CD4-positive, alpha-beta T cell (primary cell): ENCODE results near the gene OLAH. TPM values are rescaled to one million over a fixed set of nuclear protein-coding genes. Genes with fewer than 3 reads are reported as not detected.

Experiments
- ATAC-seq: fragments of 200-7000 bp; cut with Tn5 transposase; one replicate; pipeline ENCODE4 v1.10.0; 2022; ENCODE audit warnings: mild to moderate bottlenecking; ENCODE audit not compliant: poor library complexity
- CTCF ChIA-PET: fragments of 350-600 bp; sonication (Branson Sonifier 250); formaldehyde crosslinking; loops from one replicate; lab custom pipeline; 2021; ENCODE audit warnings: antibody characterized with exemption, inconsistent platforms; lab: Charles Lee
- POLR2A ChIA-PET: fragments of 350-600 bp; sonication (Branson Sonifier 250); formaldehyde crosslinking; loops from one replicate; lab custom pipeline; 2021; ENCODE audit warnings: antibody characterized with exemption, inconsistent platforms; lab: Charles Lee
- DNase-seq, 14 experiments: peaks; one replicate each; pipeline ENCODE4 v3.0.0-alpha.2; 2013 to 2020; ENCODE audit warnings: mixed read lengths in 2 of 14
- H3K27ac ChIP-seq, 2 donors: one replicate each; pipeline versions ENCODE4 v1.5.1 to v1.7.0; 2013; ENCODE audit warnings: low read length in 2 of 2, low read depth in 1 of 2, mild to moderate bottlenecking in 1 of 2
- H3K27me3 ChIP-seq, 2 experiments: 1 replicate in 1 of 2; 2 replicates in 1 of 2; pipeline versions ENCODE4 v1.6.1 to v1.7.0; 2013; ENCODE audit warnings: low read length in 2 of 2, control low read depth in 1 of 2, mild to moderate bottlenecking in 1 of 2, moderate library complexity in 1 of 2; ENCODE audit not compliant: insufficient read depth in 2 of 2, control insufficient read depth in 1 of 2
- H3K36me3 ChIP-seq: one replicate; pipeline ENCODE4 v1.6.1; 2013; ENCODE audit warnings: low read length, control low read depth; ENCODE audit not compliant: insufficient read depth
- H3K4me1 ChIP-seq: one replicate; pipeline ENCODE4 v1.6.1; 2013; ENCODE audit warnings: low read length, control low read depth; ENCODE audit not compliant: insufficient read depth
- H3K4me3 ChIP-seq: one replicate; pipeline ENCODE4 v1.5.1; 2013; ENCODE audit warnings: mild to moderate bottlenecking, low read length, moderate library complexity
- H3K9me3 ChIP-seq, 2 experiments: 1 replicate in 1 of 2; 2 replicates in 1 of 2; pipeline versions ENCODE4 v1.6.1 to v1.7.0; 2013; ENCODE audit warnings: low read length in 2 of 2, mild to moderate bottlenecking in 2 of 2, control low read depth in 1 of 2, moderate library complexity in 1 of 2; ENCODE audit not compliant: control insufficient read depth in 1 of 2, insufficient read depth in 1 of 2
- H3K27ac Mint-ChIP-seq: one replicate; pipeline ENCODE4 v1.8.0; 2020; ENCODE audit warnings: mixed read lengths
- H3K27me3 Mint-ChIP-seq: one replicate; pipeline ENCODE4 v1.8.0; 2021; ENCODE audit warnings: mixed read lengths
- H3K36me3 Mint-ChIP-seq: one replicate; pipeline ENCODE4 v1.8.0; 2021; ENCODE audit warnings: low read depth, mixed read lengths
- H3K4me1 Mint-ChIP-seq: one replicate; pipeline ENCODE4 v1.8.0; 2021; ENCODE audit warnings: low read depth, mixed read lengths
- H3K4me3 Mint-ChIP-seq: one replicate; pipeline ENCODE4 v1.8.0; 2020; ENCODE audit warnings: mild to moderate bottlenecking, mixed read lengths
- H3K9me3 Mint-ChIP-seq: one replicate; pipeline ENCODE4 v1.8.0; 2020; ENCODE audit warnings: mixed read lengths
- intact Hi-C, 2 experiments: fragments of 100-400 bp; cut with DNase I in 1 of 2; cut with micrococcal nuclease in 1 of 2; formaldehyde crosslinking; loops; one replicate each; pipeline versions ENCODE4 v1.15.1 to v1.9.0; 2023 to 2025; cut with DNase I, micrococcal nuclease
- total RNA-seq, 174 experiments: library from RNA in 2 of 174; stranded (reverse) in 2 of 174; gene quantifications; one replicate each; pipeline ENCODE4 v1.2.3 and lab custom pipeline; 2021 to 2026
- TF ChIP-seq, protein P1 (sequence below): fragments of 200-600 bp; IDR thresholded peaks from one replicate; pipeline ENCODE4 v1.8.0; 2022; ENCODE audit warnings: antibody characterized with exemption, mild to moderate bottlenecking

OLAH gene
- total RNA-seq, 2 experiments from 2014 or later, result 0.22 to 0.34 TPM

DNA sequence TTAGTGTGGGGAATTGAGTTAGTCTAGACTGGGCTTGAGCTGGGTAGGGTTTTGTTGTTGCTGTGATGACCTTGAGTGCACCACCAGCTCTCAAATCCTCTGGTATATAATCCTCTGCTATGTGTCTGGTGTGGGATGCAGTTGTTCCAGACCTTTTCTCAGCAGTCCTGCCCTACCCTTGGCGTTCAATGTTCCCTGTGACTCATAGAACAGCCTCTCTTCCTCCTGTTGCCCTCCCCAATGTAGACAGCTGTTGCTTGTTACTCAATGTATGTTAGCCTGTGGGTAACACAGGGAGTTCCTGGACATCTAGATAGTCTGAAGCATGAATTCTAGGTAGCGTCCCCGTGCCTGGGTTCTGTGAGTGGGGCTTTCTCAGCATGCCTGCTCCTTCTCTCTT, 25.1 kb downstream of the OLAH start:
- intact Hi-C loops, result no loop called here
- no peak overlapping the region for H3K4me3 Mint-ChIP-seq
- no peak for DNase-seq
- POLR2A ChIA-PET, result no interaction called here
- peaks cover 3% of the 10 kb centered on the region for H3K9me3 Mint-ChIP-seq
- H3K27ac Mint-ChIP-seq, result no peak overlapping the region
- TF ChIP-seq, protein P1, sequence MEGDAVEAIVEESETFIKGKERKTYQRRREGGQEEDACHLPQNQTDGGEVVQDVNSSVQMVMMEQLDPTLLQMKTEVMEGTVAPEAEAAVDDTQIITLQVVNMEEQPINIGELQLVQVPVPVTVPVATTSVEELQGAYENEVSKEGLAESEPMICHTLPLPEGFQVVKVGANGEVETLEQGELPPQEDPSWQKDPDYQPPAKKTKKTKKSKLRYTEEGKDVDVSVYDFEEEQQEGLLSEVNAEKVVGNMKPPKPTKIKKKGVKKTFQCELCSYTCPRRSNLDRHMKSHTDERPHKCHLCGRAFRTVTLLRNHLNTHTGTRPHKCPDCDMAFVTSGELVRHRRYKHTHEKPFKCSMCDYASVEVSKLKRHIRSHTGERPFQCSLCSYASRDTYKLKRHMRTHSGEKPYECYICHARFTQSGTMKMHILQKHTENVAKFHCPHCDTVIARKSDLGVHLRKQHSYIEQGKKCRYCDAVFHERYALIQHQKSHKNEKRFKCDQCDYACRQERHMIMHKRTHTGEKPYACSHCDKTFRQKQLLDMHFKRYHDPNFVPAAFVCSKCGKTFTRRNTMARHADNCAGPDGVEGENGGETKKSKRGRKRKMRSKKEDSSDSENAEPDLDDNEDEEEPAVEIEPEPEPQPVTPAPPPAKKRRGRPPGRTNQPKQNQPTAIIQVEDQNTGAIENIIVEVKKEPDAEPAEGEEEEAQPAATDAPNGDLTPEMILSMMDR, result no peak
- Histone ChIP-seq H3K9me3 (no peaks in the 10 kb centered on the region), H3K36me3 (no peaks in the 10 kb centered on the region), H3K27ac (no peak overlapping the region), H3K4me1 (no peaks in the 10 kb centered on the region), H3K27me3 (no peaks in the 10 kb centered on the region), H3K4me3 (no peak overlapping the region)
- H3K27me3 Mint-ChIP-seq, result peaks cover 6% of the 10 kb centered on the region
- no peak for ATAC-seq
- CTCF ChIA-PET, result no interaction called here
- H3K36me3 Mint-ChIP-seq, result no peaks in the 10 kb centered on the region
- H3K4me1 Mint-ChIP-seq, result no peaks in the 10 kb centered on the region

DNA sequence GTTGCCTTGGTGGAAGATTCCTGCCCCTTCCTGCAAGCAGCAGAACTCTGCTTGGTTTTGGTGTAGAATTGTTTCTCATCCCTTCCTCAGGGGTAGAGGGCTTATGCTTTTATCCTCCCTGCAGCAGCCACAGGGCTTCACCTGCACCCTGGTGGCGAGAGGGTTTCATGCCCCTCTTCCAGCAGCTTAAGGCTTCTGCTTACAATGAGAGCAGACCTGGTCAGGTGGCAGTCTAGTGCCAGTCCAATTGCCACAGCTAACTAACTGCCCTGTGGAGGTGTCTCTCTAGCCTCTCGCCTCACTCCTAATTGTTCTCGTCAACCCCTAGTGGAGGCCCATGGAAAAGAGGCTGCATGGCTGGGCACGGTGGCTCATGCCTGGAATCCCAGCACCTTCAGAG, 25.5 kb downstream of the OLAH start:
- POLR2A ChIA-PET, result no interaction called here
- no peaks in the 10 kb centered on the region for H3K4me1 Mint-ChIP-seq
- H3K27me3 Mint-ChIP-seq, result peaks cover 6% of the 10 kb centered on the region
- Histone ChIP-seq H3K9me3 (no peaks in the 10 kb centered on the region), H3K36me3 (no peaks in the 10 kb centered on the region), H3K4me1 (no peaks in the 10 kb centered on the region), H3K27ac (no peak overlapping the region), H3K27me3 (no peaks in the 10 kb centered on the region), H3K4me3 (no peak overlapping the region)
- DNase-seq (no peak), ATAC-seq (no peak)
- H3K4me3 Mint-ChIP-seq, result no peak overlapping the region
- H3K27ac Mint-ChIP-seq, result no peak overlapping the region
- CTCF ChIA-PET, result no interaction called here
- intact Hi-C loops, result no loop called here
- TF ChIP-seq, protein P1, result no peak
- no peaks in the 10 kb centered on the region for H3K36me3 Mint-ChIP-seq
- peaks cover 3% of the 10 kb centered on the region for H3K9me3 Mint-ChIP-seq

DNA sequence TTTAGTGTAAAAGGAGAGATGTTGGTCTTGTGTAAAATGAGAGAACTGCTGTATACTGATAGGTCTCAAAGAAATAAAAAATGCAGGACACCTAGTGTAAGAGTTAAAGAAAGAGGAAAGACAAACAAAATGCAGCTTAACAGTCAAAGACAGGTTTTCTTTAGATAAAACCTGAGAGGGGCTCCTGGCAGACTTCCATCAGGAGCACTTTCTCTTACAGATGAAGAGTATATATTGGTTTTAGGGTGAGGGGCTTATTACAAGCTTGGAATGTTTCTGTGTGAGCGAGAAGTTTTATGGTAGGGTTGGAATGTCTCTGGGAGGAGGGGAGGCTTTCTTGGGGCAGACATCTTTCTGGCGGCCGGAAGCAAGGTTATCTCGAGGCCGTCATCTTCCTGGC, 28.6 kb downstream of the OLAH start:
- H3K4me1 Mint-ChIP-seq, result no peaks in the 10 kb centered on the region
- no peak overlapping the region for H3K4me3 Mint-ChIP-seq
- H3K27ac ChIP-seq, result no peak overlapping the region
- no peak overlapping the region for H3K27ac Mint-ChIP-seq
- ATAC-seq (no peak), DNase-seq (no peak)
- no peaks in the 10 kb centered on the region for H3K36me3 ChIP-seq
- H3K27me3 ChIP-seq, result no peaks in the 10 kb centered on the region
- intact Hi-C loops, result no loop called here
- POLR2A ChIA-PET, result no interaction called here
- CTCF ChIA-PET, result no interaction called here
- TF ChIP-seq, protein P1, result no peak
- no peaks in the 10 kb centered on the region for H3K4me1 ChIP-seq
- no peaks in the 10 kb centered on the region for H3K36me3 Mint-ChIP-seq
- H3K4me3 ChIP-seq, result no peak overlapping the region
- H3K9me3 ChIP-seq, result no peaks in the 10 kb centered on the region
- H3K9me3 Mint-ChIP-seq, result no peaks in the 10 kb centered on the region
- H3K27me3 Mint-ChIP-seq, result no peaks in the 10 kb centered on the region
